Suprapubic skin (tissue), 4 donors: ENCODE results near the gene ARHGAP10.
"Not testable (repeated sequence)": the region's sequence is repeated elsewhere in the genome, so short reads cannot be mapped to it uniquely, and the experiment has no call there.

Source experiments
- POLR2A ChIP-seq, 2 donors: fragments of 450-650 bp; IDR thresholded peaks; one replicate each; pipeline ENCODE4 v1.6.1; 2017; ENCODE audit warnings: antibody characterized with exemption in 2 of 2, mild to moderate bottlenecking in 2 of 2, moderate library complexity in 2 of 2
- POLR2AphosphoS5 ChIP-seq, 3 donors: sonication (generic); formaldehyde crosslinking; IDR thresholded peaks; one replicate each; pipeline ENCODE4 v1.6.1; 2017; ENCODE audit warnings: antibody characterized with exemption in 3 of 3
- TF ChIP-seq, protein P1 (sequence below), 2 donors: fragments of 200-600 bp in 1 of 2; fragments of 450-650 bp in 1 of 2; sonication (generic) in 1 of 2; IDR thresholded peaks; one replicate each; pipeline ENCODE4 v1.5.1; 2016 to 2019; ENCODE audit warnings: antibody characterized with exemption in 2 of 2, mild to moderate bottlenecking in 1 of 2, moderate library complexity in 1 of 2

DNA sequence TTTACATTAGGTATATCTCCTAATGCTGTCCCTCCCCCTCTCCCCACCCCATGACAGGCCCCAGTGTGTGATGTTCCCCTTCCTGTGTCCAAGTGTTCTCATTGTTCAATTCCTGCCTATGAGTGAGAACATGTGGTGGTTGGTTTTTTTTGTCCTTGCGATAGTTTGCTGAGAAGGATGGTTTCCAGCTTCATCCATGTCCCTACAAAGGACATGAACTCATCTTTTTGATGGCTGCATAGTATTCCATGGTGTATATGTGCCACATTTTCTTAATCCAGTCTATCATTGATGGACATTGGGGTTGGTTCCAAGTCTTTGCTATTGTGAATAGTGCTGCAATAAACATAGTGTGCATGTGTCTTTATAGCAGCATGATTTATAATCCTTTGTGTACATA is 268.1 kb downstream of the ARHGAP10 start:
- TF ChIP-seq, protein P1, sequence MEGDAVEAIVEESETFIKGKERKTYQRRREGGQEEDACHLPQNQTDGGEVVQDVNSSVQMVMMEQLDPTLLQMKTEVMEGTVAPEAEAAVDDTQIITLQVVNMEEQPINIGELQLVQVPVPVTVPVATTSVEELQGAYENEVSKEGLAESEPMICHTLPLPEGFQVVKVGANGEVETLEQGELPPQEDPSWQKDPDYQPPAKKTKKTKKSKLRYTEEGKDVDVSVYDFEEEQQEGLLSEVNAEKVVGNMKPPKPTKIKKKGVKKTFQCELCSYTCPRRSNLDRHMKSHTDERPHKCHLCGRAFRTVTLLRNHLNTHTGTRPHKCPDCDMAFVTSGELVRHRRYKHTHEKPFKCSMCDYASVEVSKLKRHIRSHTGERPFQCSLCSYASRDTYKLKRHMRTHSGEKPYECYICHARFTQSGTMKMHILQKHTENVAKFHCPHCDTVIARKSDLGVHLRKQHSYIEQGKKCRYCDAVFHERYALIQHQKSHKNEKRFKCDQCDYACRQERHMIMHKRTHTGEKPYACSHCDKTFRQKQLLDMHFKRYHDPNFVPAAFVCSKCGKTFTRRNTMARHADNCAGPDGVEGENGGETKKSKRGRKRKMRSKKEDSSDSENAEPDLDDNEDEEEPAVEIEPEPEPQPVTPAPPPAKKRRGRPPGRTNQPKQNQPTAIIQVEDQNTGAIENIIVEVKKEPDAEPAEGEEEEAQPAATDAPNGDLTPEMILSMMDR (IDR thresholded peaks at IDR 0.05): not testable (repeated sequence)
- not testable (repeated sequence) for TF ChIP-seq POLR2A, POLR2AphosphoS5 (IDR thresholded peaks at IDR 0.05)
